Measurements from ENCODE around the gene DDX60. TPM values are rescaled to one million over a fixed set of nuclear protein-coding genes. Genes with fewer than 3 reads are reported as not detected.
A peak's percentile ranks its signal among the peaks of the same experiment; 100 is the strongest.

DDX60 gene
- total RNA-seq, 1 experiment from 2014 or later: 7.3 TPM

- DNase-seq (ENCODE audit: low spot score): no peak
These were observed 115.2 kb downstream of the DDX60 start for GRCh38 chr4:168203233-168203911.

- no peak for DNase-seq (ENCODE audit: low spot score)
These were observed 117.9 kb downstream of the DDX60 start for GRCh38 chr4:168200685-168201084.

- DNase-seq (ENCODE audit: low spot score): no peak
These were observed 119.1 kb downstream of the DDX60 start for GRCh38 chr4:168199260-168199957.

- DNase-seq (ENCODE audit: low spot score): no peak
These were observed 120.6 kb downstream of the DDX60 start for GRCh38 chr4:168197926-168198325.

GRCh38 chr4:168188754-168189153 is 129.8 kb downstream of the DDX60 start:
- DNase-seq (ENCODE audit: low spot score): no peak

- DNase-seq (ENCODE audit: low spot score): peak; percentile 54
These were observed 134.6 kb downstream of the DDX60 start for GRCh38 chr4:168183717-168184571.

GRCh38 chr4:168177546-168178149 is 140.9 kb downstream of the DDX60 start:
- DNase-seq (ENCODE audit: low spot score): no peak

GRCh38 chr4:168174308-168174707 is 144.2 kb downstream of the DDX60 start:
- no peak for DNase-seq (ENCODE audit: low spot score)

GRCh38 chr4:168167714-168168284 is 150.8 kb downstream of the DDX60 start:
- no peak for DNase-seq (ENCODE audit: low spot score)

Other genes with a start within 250 kb of the DDX60 start
- gene ANXA10, start 226.2 kb downstream of the DDX60 start, total RNA-seq (2014; rRNA removed; shearing (Covaris generic)): 1.2 TPM in 1 of 2 replicates, not detected in the other
- 11.5 and 13.8 TPM in 2 replicates for gene DDX60L, start 161.7 kb upstream of the DDX60 start, total RNA-seq (2014; rRNA removed; shearing (Covaris generic))
- gene PALLD, start 178.3 kb upstream of the DDX60 start, total RNA-seq (2014; rRNA removed; shearing (Covaris generic)): 17.9 and 26.4 TPM in 2 replicates